HG03025 (cell line): ENCODE measurements around the gene GATD1.

Experiments
- ATAC-seq: cut with Tn5 transposase; IDR thresholded peaks from one replicate; pipeline ENCODE4 v1.9.1; 2021; ENCODE audit warnings: mild to moderate bottlenecking, moderate library complexity; ENCODE audit not compliant: unreplicated experiment, low FRiP score

The GATD1 gene

GRCh38 chr11:796565-797295 lies 19.4 kb upstream of the GATD1 start:
- ATAC-seq: no peak

GRCh38 chr11:795634-796564 lies 18.6 kb upstream of the GATD1 start:
- no peak for ATAC-seq

GRCh38 chr11:794766-795633 lies 17.7 kb upstream of the GATD1 start:
- no peak for ATAC-seq

- ATAC-seq: no peak
These were observed 16.9 kb upstream of the GATD1 start for GRCh38 chr11:794013-794765.

- no peak for ATAC-seq
These were observed 16.3 kb upstream of the GATD1 start for GRCh38 chr11:793556-793955.

- no peak for ATAC-seq
These were observed 15.6 kb upstream of the GATD1 start for GRCh38 chr11:792873-793272.

- no peak for ATAC-seq
These were observed 15.2 kb upstream of the GATD1 start for GRCh38 chr11:792535-792821.

- ATAC-seq: no peak
These were observed 14.6 kb upstream of the GATD1 start for GRCh38 chr11:791658-792534.

- no peak for ATAC-seq
These were observed 13.7 kb upstream of the GATD1 start for GRCh38 chr11:790721-791564.

- no peak for ATAC-seq
These were observed 12.7 kb upstream of the GATD1 start, which contains the start of gene CEND1 for GRCh38 chr11:789943-790342. Gene CEND1, minus strand, starts transcription at chr11:790090. Its CDS starts 1,514 bp downstream, at chr11:788576.

- ATAC-seq: no peak
These were observed 12.0 kb upstream of the GATD1 start for GRCh38 chr11:788953-789940.

- ATAC-seq: no peak
These were observed 10.8 kb upstream of the GATD1 start for GRCh38 chr11:788009-788640.

- no peak for ATAC-seq
These were observed 9.9 kb upstream of the GATD1 start for GRCh38 chr11:787084-787675.

GRCh38 chr11:786235-787083 lies 9.2 kb upstream of the GATD1 start:
- ATAC-seq: no peak

- ATAC-seq: no peak
These were observed 6.3 kb upstream of the GATD1 start for GRCh38 chr11:783581-784015.
